ENCODE data around the gene XCL2. TPM values are rescaled to one million over a fixed set of nuclear protein-coding genes. Genes with fewer than 3 reads are reported as not detected.
"Not testable (repeated sequence)": the region's sequence is repeated elsewhere in the genome, so short reads cannot be mapped to it uniquely, and the experiment has no call there.

The XCL2 gene
- total RNA-seq, 2 donors from 2014 or later: not detected

DNA sequence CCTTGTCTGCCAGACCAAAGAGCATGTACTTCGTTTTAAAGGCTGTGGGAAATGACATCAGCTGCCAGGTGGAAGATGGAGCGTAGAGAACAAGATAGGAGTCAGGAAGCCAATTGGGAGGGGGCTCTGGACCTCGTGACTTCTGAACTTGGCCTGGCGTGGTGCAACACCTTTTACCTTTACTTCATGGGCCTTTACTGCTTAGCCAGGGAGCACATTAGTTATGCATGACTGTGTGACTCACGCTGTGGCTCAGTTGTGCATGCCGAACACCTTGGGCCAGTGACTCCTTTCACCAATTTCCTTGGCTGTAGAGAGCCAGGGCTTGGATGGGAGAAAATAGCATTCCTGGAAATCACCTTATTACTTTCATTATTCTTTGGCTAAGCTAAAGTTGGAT is 39.8 kb upstream of the XCL2 start:
- no peak for TF ChIP-seq CTCF (IDR thresholded peaks at IDR 0.05)

GRCh38 chr1:168582688-168583336 is 39.0 kb upstream of the XCL2 start:
- H3K27me3 ChIP-seq: no peaks in the 10 kb centered on the region
- H3K4me3 ChIP-seq: no peak overlapping the region
- DNase-seq (ENCODE audit: low spot score): no peak
- H3K27ac ChIP-seq: no peak overlapping the region
- H3K9me3 ChIP-seq: no peaks in the 10 kb centered on the region
- TF ChIP-seq CTCF (IDR thresholded peaks at IDR 0.05): no peak
- no peaks in the 10 kb centered on the region for H3K4me1 ChIP-seq
- H3K36me3 ChIP-seq: no peaks in the 10 kb centered on the region

More for the DNA sequence above, 39.8 kb upstream of the XCL2 start:
- no peaks in the 10 kb centered on the region for H3K36me3 ChIP-seq
- H3K9me3 ChIP-seq: no peaks in the 10 kb centered on the region
- H3K4me3 ChIP-seq: no peak overlapping the region
- DNase-seq (ENCODE audit: low spot score): no peak
- H3K4me1 ChIP-seq: no peaks in the 10 kb centered on the region
- no peak overlapping the region for H3K27ac ChIP-seq
- H3K27me3 ChIP-seq: no peaks in the 10 kb centered on the region

DNA sequence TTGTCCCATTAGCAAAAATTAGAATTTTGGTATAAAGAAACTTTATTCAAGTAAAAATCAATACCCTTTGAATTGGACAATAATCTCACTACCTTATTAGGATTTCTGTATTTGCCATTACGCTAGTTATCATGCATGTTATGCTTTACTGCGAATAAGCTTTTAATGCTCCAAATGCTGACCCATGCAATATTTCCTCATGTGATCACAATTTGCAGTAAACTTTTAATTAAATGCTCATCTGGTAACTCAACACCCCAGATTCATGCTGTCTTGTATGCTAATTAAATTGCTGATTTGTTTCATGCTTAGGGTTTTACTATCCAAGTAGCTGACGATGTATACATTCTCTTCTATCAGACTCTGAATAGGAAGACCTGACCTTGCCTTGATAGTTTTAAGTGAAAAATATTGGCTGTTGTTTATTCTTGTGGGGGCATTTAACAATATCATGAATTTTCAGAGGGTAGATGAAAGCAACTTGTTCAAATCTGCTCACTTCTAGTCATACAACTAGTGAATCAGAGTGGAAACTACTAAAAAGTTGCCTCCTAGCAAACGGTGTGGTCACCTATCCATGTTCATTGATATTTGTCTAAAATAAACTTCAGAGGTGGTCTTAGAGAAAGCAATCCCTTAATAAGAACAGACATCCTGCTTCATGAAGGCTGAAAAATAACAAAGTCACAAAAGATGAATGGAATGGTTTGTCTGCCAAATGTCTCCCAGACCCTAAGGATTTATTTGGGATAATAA is 38.2 kb upstream of the XCL2 start:
- H3K9me3 ChIP-seq: no peaks in the 10 kb centered on the region
- no peak overlapping the region for H3K27ac ChIP-seq
- no peaks in the 10 kb centered on the region for H3K36me3 ChIP-seq
- no peak for TF ChIP-seq CTCF (IDR thresholded peaks at IDR 0.05)
- DNase-seq (ENCODE audit: low spot score): no peak
- no peak overlapping the region for H3K4me3 ChIP-seq
- H3K27me3 ChIP-seq: no peaks in the 10 kb centered on the region
- no peaks in the 10 kb centered on the region for H3K4me1 ChIP-seq

GRCh38 chr1:168580991-168581390 is 37.2 kb upstream of the XCL2 start:
- not testable (repeated sequence) for H3K4me1 ChIP-seq; DNase-seq (ENCODE audit: low spot score); H3K27me3 ChIP-seq; H3K4me3 ChIP-seq; H3K36me3 ChIP-seq; H3K9me3 ChIP-seq; H3K27ac ChIP-seq

DNA sequence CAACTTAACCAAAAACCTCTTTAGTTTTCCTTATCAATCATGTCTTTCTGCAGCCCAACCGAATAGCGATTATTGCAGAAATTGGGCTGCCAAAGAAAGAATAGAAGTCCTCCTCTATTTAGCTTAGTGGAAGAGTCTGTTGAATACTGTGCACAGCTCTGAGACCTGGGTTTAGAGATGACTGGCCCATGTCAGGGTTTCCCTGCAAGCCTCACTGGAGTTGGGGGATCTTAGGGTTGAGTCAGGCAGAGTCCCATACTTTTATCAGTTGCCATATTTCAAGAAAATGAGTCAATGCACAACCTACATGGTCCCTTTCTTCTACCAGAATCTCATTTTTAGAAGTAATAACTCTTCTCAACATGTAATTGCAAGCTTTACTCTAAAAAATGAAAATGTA is 36.5 kb upstream of the XCL2 start:
- H3K36me3 ChIP-seq; H3K4me1 ChIP-seq; H3K4me3 ChIP-seq; H3K27me3 ChIP-seq; DNase-seq (ENCODE audit: low spot score); H3K9me3 ChIP-seq; H3K27ac ChIP-seq: not testable (repeated sequence)

DNA sequence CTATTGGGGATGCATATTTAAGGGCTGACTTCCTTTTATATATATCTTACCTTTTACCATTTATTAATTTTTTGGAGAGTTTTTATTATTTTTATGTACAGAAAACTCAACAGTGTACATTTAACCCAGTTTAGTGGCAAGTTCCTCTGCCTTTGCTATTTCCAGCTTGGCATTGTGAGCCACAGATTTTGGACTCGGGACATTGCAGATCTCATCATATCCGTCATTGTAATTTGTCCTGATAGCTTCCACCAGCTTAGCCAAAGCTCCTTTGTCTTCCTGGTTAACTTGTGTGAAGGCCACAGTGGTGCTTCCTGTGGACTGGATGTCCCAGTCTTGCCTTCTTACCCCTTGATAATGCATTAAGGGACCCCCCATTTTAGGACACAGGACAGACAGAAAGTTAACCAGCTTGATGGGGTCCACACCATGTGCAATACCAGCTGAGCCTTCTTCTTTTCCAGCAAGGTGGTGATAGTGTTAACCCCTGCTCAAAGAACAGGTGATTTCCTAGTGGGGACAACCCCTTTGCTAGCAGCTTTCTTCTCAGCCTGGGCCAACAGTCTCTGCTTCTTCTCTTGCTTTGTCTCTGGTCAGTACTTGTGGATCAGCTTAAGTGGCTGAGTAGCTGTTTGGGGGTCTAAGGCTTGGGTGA is 34.9 kb upstream of the XCL2 start:
- not testable (repeated sequence) for H3K9me3 ChIP-seq; H3K4me3 ChIP-seq; H3K4me1 ChIP-seq; H3K36me3 ChIP-seq; DNase-seq (ENCODE audit: low spot score); H3K27me3 ChIP-seq; H3K27ac ChIP-seq

- H3K27me3 ChIP-seq; H3K36me3 ChIP-seq; H3K4me1 ChIP-seq; H3K27ac ChIP-seq; DNase-seq (ENCODE audit: low spot score); H3K9me3 ChIP-seq; H3K4me3 ChIP-seq: not testable (repeated sequence)
Measured at GRCh38 chr1:168576245-168576688, 32.5 kb upstream of the XCL2 start, which contains the start of gene XCL1. XCL1 (plus strand) TSS chr1:168576605; CDS start chr1:168576638, 33 bp downstream.

Data from right atrium auricular region (tissue), 2 donors.